HPDE6-E6E7 (cell line): ENCODE results near the gene IGFLR1.
"Not testable (repeated sequence)": the region's sequence is repeated elsewhere in the genome, so short reads cannot be mapped to it uniquely, and the experiment has no call there.

Source experiments
- DNase-seq: peaks from one replicate; pipeline ENCODE4 v3.0.0; 2011; ENCODE audit warnings: missing footprints; ENCODE audit errors: extremely low spot score

Gene IGFLR1

GRCh38 chr19:35708391-35708790 is 33.9 kb downstream of the IGFLR1 start:
- no peak for DNase-seq

DNA sequence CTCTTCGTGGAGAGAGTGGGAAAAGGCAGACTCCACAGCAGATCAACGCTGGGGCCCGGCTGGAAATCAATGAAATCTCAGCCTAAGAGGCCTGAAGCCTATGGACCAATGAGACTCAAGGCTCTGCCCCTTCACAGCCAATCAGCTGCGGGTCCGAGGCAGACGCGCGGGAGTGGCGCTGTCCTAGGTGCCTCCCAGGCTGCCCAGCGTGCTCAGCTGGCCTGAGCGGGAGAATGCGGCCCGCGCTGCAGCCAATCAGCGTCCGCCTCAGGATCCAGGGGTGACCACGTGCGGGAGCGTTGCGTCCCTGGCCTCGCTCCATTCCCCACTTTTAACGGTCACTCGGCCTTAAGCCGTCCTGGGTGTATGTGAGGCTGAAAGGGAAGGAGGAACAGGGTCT is 38.0 kb downstream of the IGFLR1 start, which contains the start of gene ZBTB32:
TSS of gene ZBTB32 (plus strand) at position 341 of the 400 bp plus-strand sequence. CDS start 10,069 bp downstream, outside the sequence.
- no peak for DNase-seq

GRCh38 chr19:35703343-35703742 is 38.9 kb downstream of the IGFLR1 start:
- no peak for DNase-seq

GRCh38 chr19:35702223-35703012 is 39.8 kb downstream of the IGFLR1 start:
- peak; percentile 98 for DNase-seq

DNA sequence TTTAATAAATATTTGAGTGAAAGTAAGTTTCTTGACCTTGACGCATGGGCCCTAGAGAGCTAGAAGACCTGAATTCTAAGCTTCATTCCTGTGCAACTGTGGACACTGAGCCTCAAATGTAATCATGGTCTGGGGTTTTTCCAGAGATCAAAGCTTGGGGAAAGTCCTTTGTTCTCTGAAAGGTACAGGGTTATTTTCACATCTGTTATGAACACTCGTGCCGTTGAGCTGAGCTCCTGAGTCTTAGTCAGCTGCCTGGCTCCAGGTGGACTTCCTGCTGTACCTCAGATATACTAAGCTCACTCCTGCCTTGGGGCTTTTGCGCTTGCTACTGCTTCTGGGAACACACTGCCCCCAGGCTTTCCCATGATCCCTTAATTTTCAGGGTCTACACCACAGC is 45.4 kb downstream of the IGFLR1 start:
- no peak for DNase-seq

DNA sequence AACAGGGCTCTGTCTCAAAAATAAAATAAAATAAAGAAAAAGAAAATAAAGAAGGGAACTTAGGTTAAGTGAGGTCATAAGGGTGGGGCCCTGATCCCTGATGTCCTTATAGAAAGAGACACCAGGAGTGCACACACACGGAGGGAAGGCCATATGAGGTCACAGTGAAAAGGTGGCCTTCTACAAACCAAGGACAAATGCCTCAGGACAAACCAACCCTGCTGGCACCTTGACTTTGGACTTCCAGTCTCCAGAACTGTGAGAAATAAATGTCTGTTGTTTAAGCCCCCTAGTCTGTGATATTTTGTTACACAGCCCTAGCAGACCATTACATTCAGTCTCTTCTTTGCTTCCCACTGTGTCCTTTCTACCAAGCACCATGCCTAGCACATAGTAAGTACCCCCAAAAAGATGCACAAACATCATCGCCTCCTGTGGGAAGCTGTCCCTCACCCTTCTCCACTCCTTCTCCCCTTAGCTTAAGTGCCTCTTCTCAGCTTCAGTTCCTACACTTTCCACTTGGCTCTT is 46.3 kb downstream of the IGFLR1 start:
- no peak for DNase-seq

GRCh38 chr19:35693835-35694599 is 48.2 kb downstream of the IGFLR1 start:
- peak; percentile 90 for DNase-seq

DNA sequence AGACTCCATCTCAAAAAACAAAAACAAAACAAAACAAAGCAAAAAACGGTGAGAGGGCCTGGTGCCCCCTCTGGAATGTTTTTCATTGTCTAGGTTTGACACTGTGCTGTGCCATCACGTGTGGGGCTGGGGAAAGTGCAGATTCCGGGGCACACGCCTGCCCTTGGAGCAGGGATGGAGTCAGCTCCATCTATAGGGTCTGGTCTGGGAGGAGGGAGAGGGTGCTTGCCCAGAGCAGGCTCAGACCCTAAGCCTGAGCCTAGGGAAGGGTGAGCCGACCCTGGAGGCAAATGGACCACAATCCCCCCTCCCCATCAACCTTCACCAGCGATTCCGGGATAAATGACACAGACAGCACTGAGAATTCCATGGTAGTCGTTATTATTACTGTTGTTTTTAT is 48.8 kb downstream of the IGFLR1 start:
- DNase-seq = no peak

- DNase-seq = no peak
Measured at GRCh38 chr19:35692010-35692409, 50.2 kb downstream of the IGFLR1 start.

DNA sequence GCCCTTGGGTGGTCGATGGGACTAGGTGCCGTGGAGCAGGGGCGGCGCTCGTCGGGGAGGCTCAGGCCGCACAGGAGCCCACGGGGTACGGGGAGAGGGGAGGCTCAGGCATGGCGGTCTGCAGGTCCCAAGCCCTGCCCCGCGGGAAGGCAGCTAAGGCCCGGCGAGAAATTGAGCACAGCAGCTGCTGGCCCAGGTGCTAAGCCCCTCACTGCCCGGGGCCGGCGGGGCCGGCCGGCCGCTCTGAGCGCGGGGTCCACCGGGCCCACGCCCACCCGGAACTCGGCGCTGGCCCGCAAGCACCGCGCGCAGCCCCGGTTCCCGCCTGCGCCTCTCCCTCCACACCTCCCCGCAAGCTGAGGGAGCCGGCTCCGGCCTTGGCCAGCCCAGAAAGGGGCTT is 51.1 kb downstream of the IGFLR1 start:
- DNase-seq = not testable (repeated sequence)

- no peak for DNase-seq
Measured at GRCh38 chr19:35689836-35690235, 52.4 kb downstream of the IGFLR1 start.
